MM.1S (cell line): ENCODE results near the gene DNPH1.

Experiments
- DNase-seq: peaks from one replicate; pipeline ENCODE4 v3.0.0-alpha.2; 2015
- H2AFZ ChIP-seq: fragments of 300-600 bp; sonication (generic); 2 replicates; pipeline ENCODE4 v1.6.0; 2016; ENCODE audit warnings: antibody characterized with exemption, low read length
- H3F3A ChIP-seq: fragments of 300-600 bp; sonication (generic); 2 replicates; pipeline ENCODE4 v1.6.1; 2016; ENCODE audit warnings: mild to moderate bottlenecking, antibody characterized with exemption, low read length, moderate library complexity, mixed read lengths; ENCODE audit not compliant: insufficient read depth
- H3K27ac ChIP-seq: fragments of 300-600 bp; sonication (generic); 2 replicates; pipeline ENCODE4 v1.5.1; 2016; ENCODE audit warnings: mild to moderate bottlenecking, low read length
- H3K27me3 ChIP-seq: fragments of 300-600 bp; sonication (generic); replicated peaks from 2 replicates; pipeline ENCODE4 v1.6.0; 2016; ENCODE audit warnings: low read length; ENCODE audit not compliant: insufficient read depth
- H3K36me3 ChIP-seq: fragments of 300-600 bp; sonication (generic); replicated peaks from 2 replicates; pipeline ENCODE4 v1.6.1; 2016; ENCODE audit warnings: mild to moderate bottlenecking, low read length, mixed read lengths; ENCODE audit not compliant: insufficient read depth
- H3K4me1 ChIP-seq: fragments of 300-600 bp; sonication (generic); 2 replicates; pipeline ENCODE4 v1.6.1; 2016; ENCODE audit warnings: low read length, mixed read lengths
- H3K4me2 ChIP-seq: fragments of 300-600 bp; sonication (generic); 2 replicates; pipeline ENCODE4 v1.6.0; 2016; ENCODE audit warnings: low read depth, low read length
- H3K4me3 ChIP-seq: fragments of 300-600 bp; sonication (generic); 2 replicates; pipeline ENCODE4 v1.5.1; 2016; ENCODE audit warnings: low read length, mixed read lengths
- H3K79me2 ChIP-seq: fragments of 300-600 bp; sonication (generic); 2 replicates; pipeline ENCODE4 v1.6.1; 2016; ENCODE audit warnings: mixed run types, low read length, mixed read lengths
- H3K9ac ChIP-seq: fragments of 300-600 bp; sonication (generic); 2 replicates; pipeline ENCODE4 v1.6.1; 2016; ENCODE audit warnings: low read length, mixed read lengths
- H3K9me2 ChIP-seq: fragments of 300-600 bp; sonication (generic); replicated peaks from 2 replicates; pipeline ENCODE4 v1.6.1; 2016; ENCODE audit warnings: mild to moderate bottlenecking, low read length, mixed read lengths; ENCODE audit not compliant: insufficient read depth
- H3K9me3 ChIP-seq: fragments of 300-600 bp; sonication (generic); replicated peaks from 2 replicates; pipeline ENCODE4 v1.6.1; 2016; ENCODE audit warnings: mild to moderate bottlenecking, low read length, mixed read lengths; ENCODE audit not compliant: insufficient read depth
- H4K20me1 ChIP-seq: fragments of 300-600 bp; sonication (generic); 2 replicates; pipeline ENCODE4 v1.6.1; 2016; ENCODE audit warnings: mild to moderate bottlenecking, low read length, moderate library complexity, mixed read lengths; ENCODE audit not compliant: insufficient read depth
- CTCF ChIP-seq: fragments of 300-600 bp; sonication (generic); IDR thresholded peaks from 2 replicates; pipeline ENCODE4 v1.5.1; 2016; ENCODE audit warnings: antibody characterized with exemption, low read length, mixed read lengths
- EZH2 ChIP-seq: fragments of 300-600 bp; sonication (generic); optimal IDR thresholded peaks from 2 replicates; pipeline ENCODE3; 2017; ENCODE audit warnings: low read depth, mild to moderate bottlenecking, antibody characterized with exemption, low read length, mixed read lengths
- EZH2phosphoT487 ChIP-seq: fragments of 300-600 bp; sonication (generic); IDR thresholded peaks from 2 replicates; pipeline ENCODE4 v1.6.1; 2018; ENCODE audit warnings: antibody characterized with exemption, low read length

Gene DNPH1

GRCh38 chr6:43260791-43261190 lies 31.5 kb upstream of the DNPH1 start:
- Histone ChIP-seq H3K27me3 (no peaks in the 10 kb centered on the region), H3K4me2 (no peak overlapping the region), H3K4me1 (peaks cover 13% of the 10 kb centered on the region), H3K79me2 (no peaks in the 10 kb centered on the region), H3K9ac (no peak overlapping the region), H3K9me3 (no peaks in the 10 kb centered on the region), H4K20me1 (no peaks in the 10 kb centered on the region), H3K4me3 (no peak overlapping the region), H3K9me2 (no peaks in the 10 kb centered on the region), H3F3A (no peaks in the 10 kb centered on the region), H2AFZ (no peak overlapping the region), H3K36me3 (no peaks in the 10 kb centered on the region), H3K27ac (no peak overlapping the region)
- DNase-seq: no peak
- no peak for TF ChIP-seq CTCF
- no peak for TF ChIP-seq EZH2
- TF ChIP-seq EZH2phosphoT487: no peak

- Histone ChIP-seq H3K9me3 (no peaks in the 10 kb centered on the region), H3K4me2 (no peak overlapping the region), H3K9ac (no peak overlapping the region), H3K27me3 (no peaks in the 10 kb centered on the region), H3K9me2 (no peaks in the 10 kb centered on the region), H2AFZ (no peak overlapping the region), H3K79me2 (no peaks in the 10 kb centered on the region), H3K27ac (no peak overlapping the region), H3F3A (no peaks in the 10 kb centered on the region), H4K20me1 (no peaks in the 10 kb centered on the region), H3K4me3 (no peak overlapping the region), H3K36me3 (no peaks in the 10 kb centered on the region), H3K4me1 (peaks cover 13% of the 10 kb centered on the region)
- DNase-seq: no peak
- TF ChIP-seq EZH2 (no peak), CTCF (no peak), EZH2phosphoT487 (no peak)
Measured at GRCh38 chr6:43258807-43259686, 29.8 kb upstream of the DNPH1 start.

- no peaks in the 10 kb centered on the region for H3K27me3 ChIP-seq
- TF ChIP-seq EZH2 (no peak), CTCF (no peak), EZH2phosphoT487 (no peak)
- DNase-seq: no peak
- no peaks in the 10 kb centered on the region for H3F3A ChIP-seq
- H4K20me1 ChIP-seq: no peaks in the 10 kb centered on the region
- H3K9ac ChIP-seq: no peak overlapping the region
- H3K27ac ChIP-seq: no peak overlapping the region
- H3K4me2 ChIP-seq: no peak overlapping the region
- H3K79me2 ChIP-seq: no peaks in the 10 kb centered on the region
- H3K9me2 ChIP-seq: no peaks in the 10 kb centered on the region
- H3K4me3 ChIP-seq: no peak overlapping the region
- peaks cover 13% of the 10 kb centered on the region for H3K4me1 ChIP-seq
- H2AFZ ChIP-seq: no peak overlapping the region
- no peaks in the 10 kb centered on the region for H3K36me3 ChIP-seq
- H3K9me3 ChIP-seq: no peaks in the 10 kb centered on the region
Measured at GRCh38 chr6:43258180-43258579, 28.9 kb upstream of the DNPH1 start.
